Mesothelial cell of epicardium (in vitro differentiated cells): ENCODE results near the gene CTSL. TPM values are rescaled to one million over a fixed set of nuclear protein-coding genes. Genes with fewer than 3 reads are reported as not detected.

ENCODE experiments used
- DNase-seq, 2 experiments: peaks; one replicate each; pipeline ENCODE4 v3.0.0; 2021; ENCODE audit warnings: low spot score in 2 of 2; ENCODE audit not compliant: unreplicated experiment in 2 of 2
- H3K27ac Mint-ChIP-seq: 2 replicates; pipeline ENCODE4 v1.8.0; 2021; ENCODE audit warnings: mixed read lengths
- H3K27me3 Mint-ChIP-seq: 2 replicates; pipeline ENCODE4 v1.8.0; 2021; ENCODE audit warnings: low read depth, mixed read lengths
- H3K36me3 Mint-ChIP-seq: 2 replicates; pipeline ENCODE4 v1.8.0; 2021; ENCODE audit warnings: mixed read lengths
- H3K4me1 Mint-ChIP-seq: 2 replicates; pipeline ENCODE4 v1.8.0; 2021; ENCODE audit warnings: mixed read lengths
- H3K4me3 Mint-ChIP-seq: 2 replicates; pipeline ENCODE4 v1.8.0; 2021; ENCODE audit warnings: mild to moderate bottlenecking, moderate library complexity, mixed read lengths
- H3K9me3 Mint-ChIP-seq: 2 replicates; pipeline ENCODE4 v1.8.0; 2021; ENCODE audit warnings: mixed read lengths
- CTCF ChIP-seq: fragments of 200-600 bp; sonication (generic); IDR thresholded peaks from one replicate; pipeline ENCODE4 v1.5.0; 2021; ENCODE audit warnings: antibody characterized with exemption; ENCODE audit not compliant: unreplicated experiment
- total RNA-seq: library from RNA; stranded (reverse); gene quantifications from 3 replicates; pipeline ENCODE4 v1.2.1, GENCODE V29; 2021

The CTSL gene
- total RNA-seq, 1 donor from 2014 or later, result 85.9 TPM

GRCh38 chr9:87725356-87725899 is 491 bp upstream of the CTSL start:
- Mint-ChIP-seq H3K9me3 (no peaks in the 10 kb centered on the region), H3K4me3 (peak overlapping the region; percentile 89), H3K27ac (peak overlapping the region; percentile 95), H3K4me1 (peaks cover 33% of the 10 kb centered on the region), H3K27me3 (no peaks in the 10 kb centered on the region), H3K36me3 (peaks cover 16% of the 10 kb centered on the region)
- no peak for TF ChIP-seq CTCF
- DNase-seq, result no peak

GRCh38 chr9:87729246-87729645 is 3.3 kb downstream of the CTSL start:
- Mint-ChIP-seq H3K4me3 (no peak overlapping the region), H3K27me3 (no peaks in the 10 kb centered on the region), H3K27ac (no peak overlapping the region), H3K9me3 (no peaks in the 10 kb centered on the region), H3K4me1 (peaks cover 33% of the 10 kb centered on the region), H3K36me3 (peaks cover 23% of the 10 kb centered on the region)
- DNase-seq, result no peak
- no peak for TF ChIP-seq CTCF

GRCh38 chr9:87731321-87731720 is 5.4 kb downstream of the CTSL start:
- no peak for TF ChIP-seq CTCF
- Mint-ChIP-seq H3K9me3 (peaks cover 4% of the 10 kb centered on the region), H3K4me1 (peaks cover 26% of the 10 kb centered on the region), H3K27ac (no peak overlapping the region), H3K4me3 (no peak overlapping the region), H3K36me3 (peaks cover 23% of the 10 kb centered on the region), H3K27me3 (no peaks in the 10 kb centered on the region)
- no peak for DNase-seq

GRCh38 chr9:87732344-87732743 is 6.4 kb downstream of the CTSL start:
- TF ChIP-seq CTCF, result no peak
- Mint-ChIP-seq H3K4me3 (no peak overlapping the region), H3K27me3 (no peaks in the 10 kb centered on the region), H3K9me3 (peaks cover 9% of the 10 kb centered on the region), H3K27ac (no peak overlapping the region), H3K36me3 (peaks cover 23% of the 10 kb centered on the region), H3K4me1 (peaks cover 18% of the 10 kb centered on the region)
- DNase-seq, result no peak

GRCh38 chr9:87732756-87733155 is 6.8 kb downstream of the CTSL start:
- Mint-ChIP-seq H3K36me3 (peaks cover 21% of the 10 kb centered on the region), H3K4me3 (no peak overlapping the region), H3K27me3 (no peaks in the 10 kb centered on the region)

More at GRCh38 chr9:87732756-87733155, 6.8 kb downstream of the CTSL start:
- peaks cover 15% of the 10 kb centered on the region for H3K4me1 Mint-ChIP-seq
- TF ChIP-seq CTCF, result no peak
- DNase-seq, result no peak
- H3K27ac Mint-ChIP-seq, result no peak overlapping the region
- peaks cover 12% of the 10 kb centered on the region for H3K9me3 Mint-ChIP-seq
